GM23338 (cell line): Measurements from ENCODE around the gene TBC1D12. TPM values are rescaled to one million over a fixed set of nuclear protein-coding genes. Genes with fewer than 3 reads are reported as not detected.

ENCODE experiments used
- ATAC-seq: fragments of 200-7000 bp; cut with Tn5 transposase; 3 replicates; pipeline ENCODE4 v1.9.1; 2020
- DNase-seq: peaks from one replicate; pipeline ENCODE4 v3.0.0-alpha.2; 2015; ENCODE audit warnings: low spot score
- H2AFZ ChIP-seq: fragments of 200-600 bp; sonication (generic); 2 replicates; pipeline ENCODE4 v1.8.0; 2016; ENCODE audit warnings: antibody characterized with exemption, mild to moderate bottlenecking, moderate library complexity
- H3F3A ChIP-seq: fragments of 200-600 bp; sonication (generic); replicated peaks from 2 replicates; pipeline ENCODE4 v1.8.0; 2017; ENCODE audit warnings: antibody characterized with exemption, mixed run types, low read depth
- H3K27ac ChIP-seq: fragments of 200-600 bp; sonication (generic); 2 replicates; pipeline ENCODE4 v1.6.1; 2016; ENCODE audit warnings: low read depth
- H3K27me3 ChIP-seq: fragments of 200-600 bp; sonication (generic); 2 replicates; pipeline ENCODE4 v1.8.0; 2016; ENCODE audit warnings: mild to moderate bottlenecking, mixed run types, moderate library complexity; ENCODE audit not compliant: insufficient read depth
- H3K36me3 ChIP-seq: fragments of 200-600 bp; sonication (generic); 2 replicates; pipeline ENCODE4 v1.8.0; 2016; ENCODE audit warnings: mild to moderate bottlenecking; ENCODE audit not compliant: insufficient read depth
- H3K4me1 ChIP-seq: fragments of 200-600 bp; sonication (generic); 2 replicates; pipeline ENCODE4 v1.8.0; 2016; ENCODE audit warnings: mild to moderate bottlenecking, moderate library complexity; ENCODE audit not compliant: insufficient read depth
- H3K4me2 ChIP-seq: fragments of 200-600 bp; sonication (generic); 2 replicates; pipeline ENCODE4 v1.7.1; 2017; ENCODE audit warnings: mixed run types
- H3K4me3 ChIP-seq: fragments of 200-600 bp; sonication (generic); 2 replicates; pipeline ENCODE4 v1.6.1; 2016; ENCODE audit warnings: mixed run types
- H3K79me2 ChIP-seq: fragments of 200-600 bp; sonication (generic); replicated peaks from 2 replicates; pipeline ENCODE4 v1.8.0; 2017; ENCODE audit warnings: mild to moderate bottlenecking; ENCODE audit not compliant: insufficient read depth
- H3K9me2 ChIP-seq: fragments of 200-600 bp; sonication (generic); 2 replicates; pipeline ENCODE4 v1.8.0; 2017; ENCODE audit not compliant: insufficient read depth
- H4K20me1 ChIP-seq: fragments of 200-600 bp; sonication (generic); replicated peaks from 2 replicates; pipeline ENCODE4 v1.8.0; 2017; ENCODE audit warnings: mild to moderate bottlenecking; ENCODE audit not compliant: insufficient read depth
- H3K27ac Mint-ChIP-seq: 2 replicates; pipeline ENCODE4 v1.8.0; 2020; ENCODE audit warnings: inconsistent platforms, mild to moderate bottlenecking, moderate library complexity, mixed read lengths
- H3K27me3 Mint-ChIP-seq: 3 replicates; pipeline ENCODE4 v1.8.0; 2022; ENCODE audit warnings: low read depth, mild to moderate bottlenecking, moderate library complexity, mixed read lengths, inconsistent platforms; ENCODE audit not compliant: insufficient read depth, poor library complexity
- H3K36me3 Mint-ChIP-seq: 3 replicates; pipeline ENCODE4 v1.8.0; 2021; ENCODE audit warnings: low read depth, mild to moderate bottlenecking, inconsistent platforms, moderate library complexity, mixed read lengths
- H3K4me1 Mint-ChIP-seq: 3 replicates; pipeline ENCODE4 v1.8.0; 2020; ENCODE audit warnings: mild to moderate bottlenecking, inconsistent platforms, mixed read lengths
- H3K4me3 Mint-ChIP-seq: 3 replicates; pipeline ENCODE4 v1.8.0; 2021; ENCODE audit warnings: moderate library complexity, mild to moderate bottlenecking, inconsistent platforms, mixed read lengths
- H3K9me3 Mint-ChIP-seq: 3 replicates; pipeline ENCODE4 v1.8.0; 2020; ENCODE audit warnings: moderate library complexity, mild to moderate bottlenecking, inconsistent platforms, mixed read lengths
- CREB1 ChIP-seq: fragments of 250-450 bp; sonication (Bioruptor Pico); IDR thresholded peaks from 2 replicates; pipeline ENCODE4 v1.5.0; 2020; ENCODE audit warnings: low read depth, mild to moderate bottlenecking, moderate library complexity
- ETS1 ChIP-seq: IDR thresholded peaks from 2 replicates; pipeline ENCODE4 v1.6.1; 2016; ENCODE audit warnings: antibody characterized with exemption
- EZH2 ChIP-seq: fragments of 200-600 bp; sonication (generic); IDR thresholded peaks from one replicate; pipeline ENCODE4 v1.8.0; 2017; ENCODE audit warnings: antibody characterized with exemption, mild to moderate bottlenecking, low read depth; ENCODE audit not compliant: unreplicated experiment
- EZH2phosphoT487 ChIP-seq: fragments of 200-600 bp; sonication (generic); IDR thresholded peaks from one replicate; pipeline ENCODE4 v1.8.1; 2018; ENCODE audit warnings: antibody characterized with exemption; ENCODE audit not compliant: unreplicated experiment
- JUNB ChIP-seq: IDR thresholded peaks from one replicate; pipeline ENCODE4 v1.6.1; 2016; ENCODE audit warnings: antibody characterized with exemption; ENCODE audit not compliant: unreplicated experiment
- NANOG ChIP-seq: IDR thresholded peaks from 2 replicates; pipeline ENCODE4 v1.6.1; 2016; ENCODE audit warnings: antibody characterized with exemption, borderline replicate concordance
- POLR2AphosphoS5 ChIP-seq: IDR thresholded peaks from 2 replicates; pipeline ENCODE4 v1.6.1; 2016; ENCODE audit warnings: antibody characterized with exemption, low read depth
- REST ChIP-seq: IDR thresholded peaks from one replicate; pipeline ENCODE4 v1.6.1; 2018; ENCODE audit warnings: antibody characterized with exemption; ENCODE audit not compliant: unreplicated experiment
- STAT1 ChIP-seq: IDR thresholded peaks from one replicate; pipeline ENCODE4 v1.6.1; 2016; ENCODE audit warnings: antibody characterized with exemption; ENCODE audit not compliant: unreplicated experiment
- ZNF114 ChIP-seq: fragments of 250-450 bp; sonication (Bioruptor Pico); IDR thresholded peaks from 2 replicates; pipeline ENCODE4 v1.5.0; 2020; ENCODE audit warnings: mild to moderate bottlenecking, moderate library complexity
- ZNF331 ChIP-seq: fragments of 250-450 bp; sonication (Bioruptor Pico); IDR thresholded peaks from 2 replicates; pipeline ENCODE4 v1.5.0; 2020; ENCODE audit warnings: low read depth, mild to moderate bottlenecking, moderate library complexity
- polyA plus RNA-seq: library from polyadenylated mRNA; unstranded; fragments of >200 nt; fragmentation: Nextera tagmentation; extraction: Ambion mirVana; gene quantifications from 2 replicates; pipeline ENCODE4 v1.2.1, GENCODE V29; 2016
- total RNA-seq: library from RNA; depleted of rRNA; stranded (reverse); fragments of >200 nt; shearing (Covaris generic); gene quantifications from 2 replicates; pipeline ENCODE4 v1.2.3, GENCODE V29; 2014

Gene TBC1D12
- total and polyA plus RNA-seq, 2 experiments from 2014 or later = 2.3 to 3.6 TPM

- TF ChIP-seq ZNF331 (CRISPR knock-in tag) = no peak
- TF ChIP-seq NANOG = no peak
- TF ChIP-seq EZH2phosphoT487 = no peak
- TF ChIP-seq EZH2 = no peak
- TF ChIP-seq ETS1 = no peak
- no peak for TF ChIP-seq ZNF114 (CRISPR knock-in tag)
Observed at GRCh38 chr10:94443549-94443948, 41.2 kb downstream of the TBC1D12 start (continued).

- H3K27me3 Mint-ChIP-seq = no peaks in the 10 kb centered on the region
- Histone ChIP-seq H3K27ac (no peak overlapping the region), H3F3A (no peaks in the 10 kb centered on the region), H3K9me2 (no peaks in the 10 kb centered on the region; the same call in 1 of the 2 replicates), H3K27me3 (no peaks in the 10 kb centered on the region), H2AFZ (no peak overlapping the region), H3K4me1 (no peaks in the 10 kb centered on the region), H4K20me1 (no peaks in the 10 kb centered on the region), H3K4me3 (no peak overlapping the region), H3K36me3 (no peaks in the 10 kb centered on the region), H3K79me2 (no peaks in the 10 kb centered on the region), H3K4me2 (no peak overlapping the region)
- H3K4me1 Mint-ChIP-seq = no peaks in the 10 kb centered on the region
- no peak for DNase-seq
- H3K36me3 Mint-ChIP-seq = no peaks in the 10 kb centered on the region
- no peak overlapping the region for H3K27ac Mint-ChIP-seq
- no peak overlapping the region for H3K4me3 Mint-ChIP-seq
- no peak for TF ChIP-seq STAT1
- no peak for TF ChIP-seq CREB1 (CRISPR knock-in tag)
- TF ChIP-seq REST = no peak
- no peak for TF ChIP-seq ETS1
- no peak for TF ChIP-seq ZNF331 (CRISPR knock-in tag)
- no peak for TF ChIP-seq POLR2AphosphoS5
- no peak for TF ChIP-seq EZH2phosphoT487
- TF ChIP-seq ZNF114 (CRISPR knock-in tag) = no peak
- TF ChIP-seq JUNB = no peak
- no peak for ATAC-seq
- H3K9me3 Mint-ChIP-seq = no peaks in the 10 kb centered on the region
Observed at GRCh38 chr10:94450782-94451181, 48.4 kb downstream of the TBC1D12 start.
